HG03139 (cell line): ENCODE data around the gene PIM1.
"Not testable (repeated sequence)": the region's sequence is repeated elsewhere in the genome, so short reads cannot be mapped to it uniquely, and the experiment has no call there.

ENCODE experiments used
- ATAC-seq: cut with Tn5 transposase; IDR thresholded peaks from one replicate; pipeline ENCODE4 v1.9.1; 2021; ENCODE audit not compliant: unreplicated experiment

PIM1 gene

DNA sequence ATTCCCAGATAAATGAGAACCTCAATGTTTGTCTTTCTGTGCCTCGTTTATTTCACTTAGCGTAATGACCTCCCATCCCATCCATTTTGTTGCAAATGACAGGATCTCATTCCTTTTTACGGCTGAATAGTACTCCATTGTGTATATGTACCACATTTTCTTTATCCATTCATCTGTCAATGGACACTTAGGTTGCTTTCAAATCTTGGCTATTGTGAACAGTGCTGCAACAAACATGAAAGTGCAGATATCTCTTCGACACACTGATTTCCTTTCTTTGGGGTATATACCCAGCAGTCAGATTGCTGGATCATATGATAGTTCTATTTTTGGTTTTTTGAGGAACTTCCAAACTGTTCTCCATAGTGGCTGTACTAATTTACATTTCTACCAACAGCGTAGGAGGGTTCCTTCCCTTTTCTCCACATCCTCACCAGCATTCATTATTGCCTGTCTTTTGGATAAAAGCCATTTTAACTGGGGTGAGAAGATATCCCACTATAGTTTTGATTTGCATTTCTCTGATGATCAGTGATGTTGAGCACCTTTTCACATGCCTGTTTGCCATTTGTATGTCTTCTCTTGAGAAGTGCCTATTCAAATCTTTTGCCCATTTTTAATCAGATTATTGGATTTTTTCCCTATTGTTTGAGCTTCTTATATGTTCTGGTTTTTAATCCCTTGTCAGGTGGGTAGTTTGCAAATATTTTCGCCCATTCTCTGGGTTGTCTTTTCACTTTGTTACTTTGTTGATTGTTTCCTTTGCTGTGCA, 16.2 kb downstream of the PIM1 start:
- not testable (repeated sequence) for ATAC-seq

DNA sequence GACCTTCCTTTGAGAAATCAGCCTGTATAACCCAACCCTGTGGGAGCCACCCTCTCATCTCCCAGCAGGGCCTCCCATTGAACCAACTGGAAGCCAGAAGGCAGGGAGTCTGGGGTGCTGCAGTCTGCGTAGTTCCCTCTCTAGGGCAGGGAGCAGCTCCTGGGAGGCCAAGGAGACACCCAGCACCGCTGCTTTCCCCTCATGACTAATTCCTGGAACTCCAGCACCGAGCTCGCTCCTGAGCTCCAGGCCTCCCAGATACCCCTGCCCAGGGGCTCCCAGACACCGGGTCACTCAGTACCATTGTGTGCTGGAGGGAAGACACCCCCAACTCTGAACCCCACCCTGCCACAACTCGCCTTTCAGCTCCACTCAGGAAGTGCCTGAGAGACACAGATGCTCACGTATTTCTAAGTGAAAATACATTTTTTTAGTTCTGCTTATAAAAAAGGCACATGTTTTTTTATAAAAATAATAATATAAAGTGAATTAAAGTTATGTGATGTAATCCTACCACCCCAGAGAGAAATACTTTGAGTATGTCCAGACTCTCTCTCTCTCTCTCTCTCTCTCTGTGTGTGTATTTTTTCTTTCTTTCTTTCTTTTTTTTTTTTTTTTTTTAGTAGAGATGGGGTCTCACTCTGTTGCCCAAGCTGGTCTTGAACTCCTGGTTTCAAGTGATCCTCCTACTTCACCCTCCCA, 17.5 kb downstream of the PIM1 start:
- no peak for ATAC-seq

DNA sequence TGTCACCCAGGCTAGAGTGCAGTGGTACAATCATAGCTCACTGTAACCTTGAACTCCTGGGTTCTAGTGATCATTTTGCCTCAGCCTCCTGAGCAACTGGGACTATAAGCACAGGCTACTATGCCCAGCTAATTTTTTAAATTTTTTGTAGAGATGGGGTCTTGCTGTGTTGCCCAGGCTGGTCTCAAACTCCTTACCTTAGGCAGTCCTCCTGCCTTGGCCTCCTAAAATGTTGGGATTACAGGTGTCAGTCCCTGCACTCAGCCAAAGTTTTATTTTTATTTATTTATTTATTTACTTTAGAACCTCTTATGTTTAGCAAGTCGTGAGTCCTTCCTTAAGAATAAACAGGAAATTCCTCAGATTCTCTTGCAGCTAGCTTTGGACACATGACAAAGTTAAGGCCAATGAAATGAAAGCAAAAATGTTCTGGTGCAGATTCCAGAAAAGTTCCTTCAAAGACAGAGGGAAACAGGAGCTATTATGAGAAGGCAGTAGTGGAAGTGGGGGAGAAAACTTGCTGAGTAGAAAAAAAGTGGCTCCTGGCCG, 19.1 kb downstream of the PIM1 start:
- ATAC-seq, result no peak

DNA sequence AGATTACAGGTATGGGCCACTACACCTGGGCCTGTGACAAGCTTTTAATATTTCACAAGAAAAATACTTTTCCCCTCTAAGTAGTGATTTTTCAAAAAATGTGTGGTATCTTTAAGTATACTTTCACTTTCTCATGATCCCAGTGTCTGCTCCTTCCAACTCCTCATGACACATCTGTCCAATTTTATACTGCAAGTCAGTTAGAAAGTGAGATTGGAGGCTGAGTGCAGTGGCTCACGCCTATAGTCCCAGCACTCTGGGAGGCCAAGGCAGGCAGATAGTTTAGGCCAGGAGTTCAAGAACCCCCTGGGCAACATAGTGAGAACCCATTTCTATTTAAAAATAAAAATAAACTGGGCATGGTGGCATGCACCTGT, 20.2 kb downstream of the PIM1 start:
- no peak for ATAC-seq

DNA sequence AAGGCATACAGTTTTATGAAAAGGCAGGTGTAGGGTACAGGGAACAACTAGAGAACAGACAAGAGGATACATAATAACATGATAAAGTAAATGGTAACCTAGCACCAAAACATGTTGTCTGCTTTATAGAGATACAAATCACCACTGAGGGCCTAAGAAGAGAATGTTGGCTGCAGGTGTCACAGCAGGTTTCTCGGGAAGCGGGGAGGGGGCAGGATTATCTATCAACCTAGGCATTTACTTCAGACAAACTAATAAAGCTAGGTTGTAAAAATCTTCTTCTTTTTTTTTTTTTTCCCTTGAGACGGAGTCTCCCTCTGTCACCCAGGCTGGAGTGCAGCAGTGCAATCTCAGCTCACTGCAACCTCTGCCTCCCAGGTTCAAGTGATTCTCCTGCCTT, 22.7 kb downstream of the PIM1 start:
- ATAC-seq, result no peak

DNA sequence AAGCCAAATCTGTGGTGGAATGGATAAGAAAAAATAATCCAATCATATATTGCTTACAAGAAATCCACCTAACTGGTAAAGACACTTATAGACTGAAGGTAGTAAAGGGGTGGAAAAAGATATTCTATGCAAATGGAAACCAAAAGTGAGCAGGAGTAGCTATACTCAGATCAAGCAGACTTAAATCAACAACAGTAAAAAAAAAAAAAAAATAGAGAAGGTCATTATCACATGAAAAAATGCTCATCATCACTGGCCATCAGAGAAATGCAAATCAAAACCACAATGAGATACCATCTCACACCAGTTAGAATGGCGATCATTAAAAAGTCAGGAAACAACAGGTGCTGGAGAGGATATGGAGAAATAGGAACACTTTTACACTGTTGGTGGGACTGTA, 24.9 kb downstream of the PIM1 start:
- not testable (repeated sequence) for ATAC-seq

DNA sequence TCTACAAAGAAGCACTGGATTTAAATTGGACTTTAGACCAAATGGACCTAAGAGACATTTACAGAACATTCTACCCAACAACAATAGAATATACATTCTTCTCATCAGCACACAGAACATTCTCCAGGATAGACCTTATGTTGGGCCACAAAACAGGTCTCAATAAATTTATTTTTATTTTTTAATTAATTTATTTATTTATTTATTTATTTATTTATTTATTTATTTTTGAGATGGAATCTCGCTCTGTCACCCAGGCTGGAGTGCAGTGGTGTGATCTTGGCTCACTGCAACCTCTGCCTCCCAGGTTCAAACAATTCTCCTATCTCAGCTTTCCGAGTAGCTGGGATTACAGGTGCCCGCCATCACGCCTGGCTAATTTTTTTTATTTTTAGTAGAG, 26.5 kb downstream of the PIM1 start:
- not testable (repeated sequence) for ATAC-seq

DNA sequence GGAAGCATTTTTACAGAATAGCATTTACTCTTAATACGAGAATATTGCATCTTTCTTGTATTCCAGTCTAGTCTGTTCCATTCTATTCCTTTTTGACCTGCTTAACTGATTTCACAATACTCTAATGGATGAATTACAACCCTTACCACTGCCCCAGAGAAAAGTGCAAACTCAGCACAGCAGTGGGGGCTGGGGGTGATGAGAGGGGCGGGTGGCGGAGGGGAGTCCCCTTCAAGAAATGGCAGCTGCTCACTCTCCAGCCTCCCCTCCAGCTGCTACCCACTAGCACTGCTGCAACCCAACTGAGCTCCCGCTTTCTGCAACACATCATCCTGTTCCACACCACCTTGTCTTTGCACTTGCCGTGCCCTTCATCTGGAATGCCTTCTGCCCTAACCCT, 30.1 kb downstream of the PIM1 start:
- no peak for ATAC-seq

DNA sequence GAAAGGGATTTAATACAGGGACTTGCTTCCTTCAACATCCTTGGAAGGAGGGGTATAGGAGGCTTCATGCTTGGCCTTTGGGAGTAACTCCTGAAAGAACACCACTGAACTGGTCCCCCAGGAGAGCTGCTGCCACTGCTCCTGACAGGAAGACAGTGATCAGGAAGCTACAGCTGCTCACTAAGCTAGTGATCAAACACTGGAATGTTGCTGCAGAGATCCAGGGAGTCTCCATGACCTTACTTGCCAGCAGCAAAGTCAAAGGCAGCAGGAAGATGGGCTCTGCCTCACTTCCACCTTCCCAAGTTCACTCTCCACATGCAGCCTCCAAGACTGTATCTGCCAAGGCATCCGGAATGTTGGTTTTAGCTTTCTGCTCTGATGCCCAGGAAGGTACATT, 31.8 kb downstream of the PIM1 start:
- no peak for ATAC-seq

DNA sequence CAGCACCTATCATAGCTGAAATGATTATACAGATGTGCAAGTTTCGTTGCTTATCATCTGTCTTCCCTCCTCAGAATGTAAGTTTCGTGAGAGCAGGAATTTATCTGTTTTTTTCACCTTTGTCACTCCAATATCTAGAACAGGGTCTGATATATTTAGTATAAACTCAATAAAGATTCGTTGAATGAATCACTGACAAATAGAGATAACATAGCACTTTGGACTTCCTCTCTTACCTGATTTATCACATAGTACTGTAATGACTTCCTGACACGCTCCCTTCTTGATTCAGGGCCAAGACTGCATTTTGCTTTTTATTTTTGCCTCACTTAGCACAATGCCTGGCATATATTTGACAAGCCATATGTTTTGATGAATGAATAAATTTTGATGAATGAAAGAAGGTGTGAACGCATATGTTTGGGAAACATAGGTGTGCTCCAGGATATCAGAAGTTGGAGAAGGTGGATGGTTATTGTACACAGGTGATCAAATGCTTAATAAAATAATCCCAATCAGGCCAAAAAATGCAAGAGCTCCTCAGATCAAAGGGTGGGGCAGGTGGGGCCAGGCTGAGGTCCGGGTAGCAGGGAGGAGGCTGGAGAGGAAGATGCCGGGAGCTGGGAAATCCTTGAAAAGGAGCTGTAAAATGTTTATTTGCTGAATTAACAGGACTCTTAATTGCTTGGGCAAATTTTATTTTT, 33.0 kb downstream of the PIM1 start:
- ATAC-seq, result no peak

DNA sequence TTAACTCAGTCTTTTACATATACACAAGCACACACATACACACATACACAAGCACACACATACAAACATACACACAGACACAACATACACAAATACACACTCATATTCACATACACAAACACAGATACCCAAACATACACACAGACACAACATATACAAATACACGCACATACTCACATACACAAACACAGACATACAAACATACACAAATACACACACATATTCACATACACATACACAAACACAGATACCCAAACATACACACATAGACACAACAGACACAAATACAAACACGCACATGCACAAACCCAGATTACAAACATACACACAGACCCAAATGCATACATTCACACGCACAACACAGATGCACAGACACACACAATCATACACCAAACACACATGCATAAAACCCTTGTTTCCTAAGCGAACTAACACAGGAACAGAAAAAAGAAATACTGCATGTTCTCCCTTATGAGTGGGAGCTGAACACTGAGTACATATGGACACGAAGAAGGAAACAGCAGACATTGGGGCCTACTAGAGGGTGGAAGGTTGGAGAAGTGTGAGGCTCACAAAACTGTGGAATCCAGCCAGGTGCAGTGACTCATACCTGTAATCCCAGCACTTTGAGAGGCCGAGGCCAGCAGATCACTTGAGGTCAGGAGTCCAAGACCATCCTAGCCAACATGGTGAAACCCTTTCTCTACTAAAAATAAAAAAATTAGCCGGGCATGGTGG, 34.2 kb downstream of the PIM1 start:
- ATAC-seq, result no peak

DNA sequence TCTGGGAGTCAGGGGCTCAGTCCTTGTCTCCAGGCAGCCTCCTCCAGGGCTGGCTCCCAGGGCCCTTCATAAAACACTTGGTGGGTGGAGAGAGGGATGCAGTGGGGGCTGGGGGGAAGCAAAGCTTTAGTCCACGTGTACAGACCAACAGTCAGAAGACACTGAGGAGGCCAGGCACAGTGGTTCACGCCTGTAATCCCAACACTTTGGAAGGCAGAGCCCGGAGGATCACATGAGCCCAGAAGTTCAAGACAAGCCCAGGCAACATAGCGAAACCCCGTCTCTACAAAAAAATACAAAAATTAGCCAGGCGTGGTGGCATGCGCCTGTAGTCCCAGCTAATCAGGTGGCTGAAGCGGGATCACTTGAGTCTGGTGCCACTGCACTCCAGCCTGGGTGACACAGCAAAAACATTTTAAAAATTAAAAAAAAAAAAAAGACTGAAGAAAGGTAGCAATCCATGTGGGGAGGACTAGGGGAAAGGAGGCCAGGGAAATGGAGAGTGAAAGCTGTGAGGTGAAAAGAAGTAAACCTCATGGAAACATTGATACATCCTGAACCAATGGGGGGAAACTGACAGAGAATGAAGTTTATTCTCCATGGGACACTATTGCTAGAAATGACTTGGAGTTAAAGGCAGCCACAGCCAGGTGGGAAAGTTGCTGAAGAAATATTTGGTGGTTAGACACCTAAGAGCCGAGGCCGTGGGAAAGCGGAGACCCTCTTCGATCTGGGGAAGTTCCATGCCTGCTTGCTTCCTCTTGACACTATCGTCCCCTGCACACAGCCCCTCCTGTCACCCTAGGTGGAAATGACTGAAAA, 35.4 kb downstream of the PIM1 start:
- ATAC-seq, result no peak

DNA sequence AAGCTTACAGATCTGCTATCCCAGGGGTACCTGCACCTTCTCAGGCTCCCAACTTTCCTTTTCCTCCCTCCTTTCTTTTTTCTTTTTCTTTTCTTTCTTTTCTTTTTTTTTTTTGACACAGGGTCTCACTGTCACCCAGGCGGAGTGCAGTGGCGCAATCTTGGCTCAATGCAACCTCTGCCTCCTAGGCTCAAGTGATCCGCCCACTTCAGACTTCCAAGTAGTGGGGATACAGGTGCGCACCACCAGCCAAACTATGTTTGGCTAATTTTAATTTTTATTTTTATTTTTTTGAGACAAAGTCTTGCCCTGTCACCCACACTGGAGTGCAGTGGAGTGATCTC, 36.0 kb downstream of the PIM1 start:
- no peak for ATAC-seq

DNA sequence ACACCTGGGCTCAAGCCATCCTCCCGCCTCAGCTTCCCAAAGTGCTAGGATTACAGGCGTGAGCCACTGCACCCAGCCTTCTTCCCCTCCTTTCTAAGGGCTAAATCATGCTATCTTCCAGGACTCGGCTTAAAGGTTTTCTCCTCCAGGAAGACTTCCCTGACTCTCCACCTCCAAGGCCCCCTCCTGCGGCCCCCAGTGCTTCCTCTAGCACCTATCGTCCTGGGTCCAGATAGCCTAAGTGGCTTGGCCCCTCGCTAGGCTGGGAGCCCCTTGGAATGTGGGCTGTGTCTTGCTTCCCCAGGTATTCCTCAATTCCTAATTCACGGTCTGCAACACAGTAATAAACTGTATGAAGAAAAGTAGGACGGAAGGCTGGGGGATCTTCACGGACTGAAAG, 36.7 kb downstream of the PIM1 start:
- ATAC-seq, result no peak

DNA sequence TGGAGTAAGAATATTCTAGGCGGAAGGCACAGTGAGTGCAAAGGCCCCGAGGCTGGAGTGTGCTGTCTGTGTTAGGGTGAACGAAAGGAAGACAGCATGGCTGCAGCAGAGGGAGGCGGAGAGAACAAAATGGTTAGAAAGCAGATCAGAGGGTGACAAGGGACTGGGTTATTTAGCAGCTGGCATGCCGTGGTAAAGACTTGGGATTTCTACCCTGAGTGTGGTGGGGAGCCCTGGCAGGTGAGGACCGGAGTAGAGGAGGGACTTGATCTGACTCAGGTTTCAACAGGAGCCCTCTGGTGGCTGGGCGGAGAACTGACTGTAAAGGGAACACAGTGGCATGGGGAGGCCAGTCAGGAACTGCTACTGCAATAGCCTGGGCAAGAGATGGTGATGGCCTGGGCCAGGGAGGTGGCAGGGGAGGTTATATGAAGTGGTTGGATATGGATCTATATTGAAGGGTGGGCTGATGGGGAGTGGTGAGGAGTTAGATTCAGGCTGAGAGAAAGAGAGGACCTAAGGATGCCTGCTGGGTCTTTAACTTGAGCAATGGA, 38.0 kb downstream of the PIM1 start:
- peak; percentile 48 for ATAC-seq

DNA sequence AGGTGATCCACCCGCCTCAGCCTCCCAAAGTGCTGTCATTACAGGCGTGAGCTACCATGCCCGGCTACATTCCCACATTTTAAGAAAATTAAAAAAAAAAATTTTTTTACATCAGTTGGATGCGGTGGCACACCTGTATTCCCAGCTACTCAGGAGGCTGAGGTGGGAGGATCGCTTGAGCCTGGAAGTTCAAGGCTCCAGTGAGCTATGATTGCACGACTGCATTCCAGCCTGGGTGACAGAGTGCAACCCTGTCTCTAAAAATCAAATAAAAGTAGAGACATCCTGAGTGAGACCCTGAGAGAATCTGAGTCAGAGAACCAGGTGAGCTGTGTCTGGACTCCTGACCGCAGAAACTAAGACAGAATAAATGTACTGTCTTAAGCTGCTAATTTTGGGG, 38.8 kb downstream of the PIM1 start:
- no peak for ATAC-seq

DNA sequence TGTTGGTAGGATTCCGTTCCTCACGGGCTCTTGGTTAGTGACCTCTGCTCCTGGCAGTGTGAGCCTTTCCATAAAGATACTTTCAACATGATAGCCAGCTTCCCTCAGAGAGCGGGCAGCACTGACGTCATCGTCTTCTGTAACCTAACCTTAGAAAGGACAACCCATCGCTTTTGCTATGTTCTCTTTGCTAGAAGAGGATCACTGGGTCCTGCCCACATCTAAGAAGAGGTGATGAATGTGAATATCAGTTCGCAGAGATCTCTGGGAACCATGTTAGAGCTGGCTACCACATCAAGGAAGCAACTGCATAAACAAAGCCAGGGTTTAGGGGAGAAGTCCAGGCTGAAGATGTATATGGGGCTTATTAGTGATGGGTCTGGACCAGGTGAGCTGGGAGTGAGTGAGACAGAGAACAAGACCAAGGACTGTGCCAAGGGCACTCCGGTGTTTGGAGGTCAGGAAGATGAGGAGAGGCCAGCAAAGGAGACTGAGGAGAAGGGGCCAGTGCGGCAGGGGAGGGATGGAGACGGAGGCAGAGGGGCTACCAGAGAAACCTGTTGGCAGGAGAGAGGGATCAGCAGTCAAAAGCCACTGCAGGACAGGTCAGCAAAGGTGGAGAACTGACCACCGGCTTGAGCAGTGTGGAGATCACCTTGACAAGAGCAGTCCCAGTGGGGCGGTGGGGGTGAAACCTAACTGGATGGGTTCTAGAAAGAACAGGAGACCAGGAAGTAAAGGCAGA, 39.7 kb downstream of the PIM1 start:
- no peak for ATAC-seq

DNA sequence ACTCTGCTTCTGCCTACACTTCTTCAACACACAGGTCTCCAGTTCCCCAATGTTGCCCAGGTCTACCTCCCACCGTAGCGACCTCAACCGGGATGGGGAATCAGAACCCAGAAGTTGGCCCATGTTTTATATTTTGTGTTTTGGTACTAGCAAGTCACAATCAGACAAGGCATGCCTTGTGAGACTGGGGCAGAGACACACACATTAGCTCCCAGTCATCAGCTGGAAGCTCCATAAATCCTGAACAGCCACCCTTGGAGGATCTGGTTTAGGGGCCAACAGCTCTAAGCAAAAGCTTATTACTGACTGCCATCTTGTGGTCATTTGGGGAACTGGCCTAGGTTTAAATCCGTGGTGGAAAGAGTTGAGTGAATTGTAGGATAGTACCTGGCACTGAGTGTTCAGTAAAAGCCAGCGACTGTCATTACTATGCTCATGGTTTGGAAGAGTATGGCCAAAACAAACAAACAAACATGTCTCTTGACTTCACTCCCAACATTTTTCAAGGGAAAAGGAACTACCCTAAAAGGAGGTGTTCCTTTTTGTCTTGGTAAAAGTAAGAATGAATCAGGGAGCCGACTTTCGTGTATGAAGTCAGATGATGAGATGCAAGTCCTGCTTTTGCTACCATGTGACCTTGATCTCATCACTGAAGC, 40.5 kb downstream of the PIM1 start:
- no peak for ATAC-seq

DNA sequence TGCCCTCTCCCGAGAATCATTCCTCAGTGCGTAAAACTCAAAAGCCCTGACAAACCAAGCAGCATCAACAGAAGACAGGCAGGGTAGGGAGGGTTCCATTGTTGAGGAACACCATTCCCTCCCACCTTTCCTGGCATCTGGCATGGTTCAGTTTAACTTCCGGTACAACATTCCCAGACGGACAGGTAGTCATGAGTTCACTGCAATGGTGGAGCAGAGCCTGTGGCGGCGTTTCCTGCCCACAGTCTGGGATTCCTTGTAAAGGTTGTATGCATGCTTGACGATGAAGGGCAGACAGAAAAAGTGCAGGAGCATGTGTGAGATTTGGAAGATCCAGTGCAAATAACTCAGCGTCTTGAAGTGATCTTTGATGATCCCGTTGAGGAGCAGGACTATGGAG, 42.3 kb downstream of the PIM1 start:
- ATAC-seq, result no peak
